Activated B cell treated with CpG ODN at 0.5 μM for 24 hours (primary cell): ENCODE measurements around the gene ARHGAP26. TPM values are rescaled to one million over a fixed set of nuclear protein-coding genes. Genes with fewer than 3 reads are reported as not detected.

Experiments
- ATAC-seq: fragments of 200-7000 bp; cut with Tn5 transposase; one replicate; pipeline ENCODE4 v1.10.0; 2021; ENCODE audit warnings: low read depth, mild to moderate bottlenecking, moderate library complexity
- CTCF ChIA-PET: fragments of 350-600 bp; sonication (Branson Sonifier 250); formaldehyde crosslinking; loops from one replicate; lab custom pipeline; 2021; ENCODE audit warnings: antibody characterized with exemption; lab: Charles Lee
- POLR2A ChIA-PET: fragments of 350-600 bp; sonication (Branson Sonifier 250); formaldehyde crosslinking; loops from one replicate; lab custom pipeline; 2021; ENCODE audit warnings: antibody characterized with exemption; lab: Charles Lee
- DNase-seq: peaks from one replicate; pipeline ENCODE4 v3.0.0; 2022
- H3K27ac Mint-ChIP-seq: one replicate; pipeline ENCODE4 v1.8.0; 2020; ENCODE audit warnings: mixed read lengths
- H3K27me3 Mint-ChIP-seq: one replicate; pipeline ENCODE4 v1.8.0; 2021; ENCODE audit warnings: mixed read lengths
- H3K36me3 Mint-ChIP-seq: one replicate; pipeline ENCODE4 v1.8.0; 2021; ENCODE audit warnings: low read depth, mixed read lengths
- H3K4me1 Mint-ChIP-seq: one replicate; pipeline ENCODE4 v1.8.0; 2021; ENCODE audit warnings: mixed read lengths
- H3K4me3 Mint-ChIP-seq: one replicate; pipeline ENCODE4 v1.8.0; 2020; ENCODE audit warnings: mild to moderate bottlenecking, mixed read lengths
- H3K9me3 Mint-ChIP-seq: one replicate; pipeline ENCODE4 v1.8.0; 2020; ENCODE audit warnings: mixed read lengths
- CTCF ChIP-seq: fragments of 200-600 bp; IDR thresholded peaks from one replicate; pipeline ENCODE4 v1.8.0; 2022; ENCODE audit warnings: antibody characterized with exemption, mild to moderate bottlenecking
- intact Hi-C: fragments of 100-400 bp; cut with micrococcal nuclease; formaldehyde crosslinking; loops from one replicate; pipeline ENCODE4 v1.15.1; 2024
- total RNA-seq: library from RNA; stranded (reverse); gene quantifications from 2 replicates; pipeline ENCODE4 v1.2.3, GENCODE V29; 2022

Gene ARHGAP26
- total RNA-seq, 1 donor from 2014 or later = 20.9 TPM

- Mint-ChIP-seq H3K27ac (peak overlapping the region; percentile 94), H3K36me3 (no peaks in the 10 kb centered on the region), H3K4me1 (peaks cover 82% of the 10 kb centered on the region), H3K27me3 (no peaks in the 10 kb centered on the region), H3K9me3 (no peaks in the 10 kb centered on the region), H3K4me3 (no peak overlapping the region)
- DNase-seq (no peak), ATAC-seq (peak; percentile 2)
- no peak for TF ChIP-seq CTCF
- ChIA-PET POLR2A (interaction anchor here (0.6 to 4.0 kb wide), 11 partner anchors 17 to 823 kb away, joined by 3 to 78 read pairs (median 4); partner anchors contain the start of gene NR3C1), CTCF (interaction anchor here (0.8 to 3.5 kb wide), 9 partner anchors 29 to 1191 kb away, joined by 3 to 68 read pairs (median 4); partner anchors contain the start of gene NR3C1)
- intact Hi-C loops = loop anchor here (1.0 to 10.0 kb wide), 6 partner anchors 79 to 563 kb away; partner anchors contain the start of gene ARHGAP26
Observed at GRCh38 chr5:143001764-143002351, 231.7 kb downstream of the ARHGAP26 start.

DNA sequence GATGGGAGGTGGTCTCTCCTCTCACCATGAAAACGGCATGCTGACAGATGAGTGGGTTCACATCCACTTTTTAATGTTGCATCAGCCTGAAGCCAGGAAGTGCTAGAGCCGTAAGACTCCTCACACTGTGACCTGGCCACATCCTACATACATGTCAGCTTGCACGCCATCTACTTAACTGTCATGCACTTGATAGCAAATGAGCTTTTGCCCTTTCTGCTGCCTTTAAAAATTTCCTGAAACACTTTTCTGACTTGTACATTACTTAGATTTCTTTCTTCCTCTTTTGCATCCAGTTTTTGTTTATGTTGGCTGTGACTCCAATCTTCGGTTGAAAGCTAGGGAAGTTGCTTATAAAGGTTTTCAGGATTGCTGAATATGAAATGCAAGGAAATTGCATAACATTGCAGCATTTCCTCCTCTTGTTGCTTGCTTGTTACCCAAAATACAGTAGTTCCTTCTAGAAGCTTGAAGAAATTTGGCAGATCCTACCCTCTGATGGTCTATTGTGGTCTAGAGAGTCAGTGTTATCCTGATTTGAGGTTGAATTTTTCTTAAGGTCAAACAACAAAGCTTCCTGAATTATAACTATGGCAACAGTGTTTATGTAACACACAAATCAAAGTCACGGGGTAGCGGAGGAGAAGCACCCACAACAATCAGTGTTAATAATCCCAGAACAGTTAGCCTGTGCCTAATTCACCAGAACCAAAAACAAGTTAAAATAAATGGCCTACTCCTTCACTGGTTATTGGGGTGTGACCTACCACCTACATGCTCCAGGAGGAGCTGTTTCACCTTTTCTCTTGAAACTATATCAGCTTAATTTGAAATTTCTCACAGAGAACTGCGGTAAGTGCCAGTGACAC is 232.5 kb downstream of the ARHGAP26 start:
- ChIA-PET CTCF (interaction anchor here (0.7 to 3.5 kb wide), 20 partner anchors 9 to 1191 kb away, joined by 3 to 68 read pairs (median 3); partner anchors contain the start of gene NR3C1), POLR2A (interaction anchor here (0.5 to 4.0 kb wide), 19 partner anchors 16 to 1168 kb away, joined by 3 to 78 read pairs (median 4); partner anchors contain the start of genes KCTD16, NR3C1 and YIPF5)
- no peaks in the 10 kb centered on the region for H3K36me3 Mint-ChIP-seq
- no peak for TF ChIP-seq CTCF
- H3K9me3 Mint-ChIP-seq = no peaks in the 10 kb centered on the region
- peaks cover 85% of the 10 kb centered on the region for H3K4me1 Mint-ChIP-seq
- DNase-seq (no peak), ATAC-seq (peak; percentile 80)
- peak overlapping the region; percentile 13 for H3K4me3 Mint-ChIP-seq
- intact Hi-C loops = loop anchor here (1.0 to 10.0 kb wide), 10 partner anchors 80 to 1190 kb away; partner anchors contain the start of genes ARHGAP26 and NR3C1
- H3K27me3 Mint-ChIP-seq = no peaks in the 10 kb centered on the region
- peak overlapping the region; percentile 94 for H3K27ac Mint-ChIP-seq

DNA sequence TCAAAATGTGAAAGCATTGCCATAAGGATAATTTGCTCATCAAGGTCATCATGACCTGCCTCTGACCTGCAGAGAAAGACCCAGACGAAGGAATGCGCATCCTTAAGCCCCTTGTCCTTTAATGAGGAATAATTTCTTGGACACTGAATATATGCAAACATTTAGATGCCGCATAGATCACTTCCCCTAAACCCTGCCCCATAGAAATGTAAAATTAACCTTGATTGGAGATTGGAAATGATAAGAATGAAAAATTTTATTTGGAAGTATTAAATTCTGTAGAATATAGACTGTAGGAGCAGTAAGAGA is 233.1 kb downstream of the ARHGAP26 start:
- CTCF ChIA-PET = interaction anchor here (0.7 to 3.5 kb wide), 15 partner anchors 9 to 1188 kb away, joined by 3 to 68 read pairs (median 4); partner anchors contain the start of gene NR3C1
- Mint-ChIP-seq H3K4me3 (peak overlapping the region; percentile 13), H3K9me3 (no peaks in the 10 kb centered on the region), H3K27ac (peak overlapping the region; percentile 94), H3K36me3 (no peaks in the 10 kb centered on the region), H3K27me3 (no peaks in the 10 kb centered on the region), H3K4me1 (peaks cover 86% of the 10 kb centered on the region)
- POLR2A ChIA-PET = interaction anchor here (0.5 to 4.0 kb wide), 15 partner anchors 20 to 1167 kb away, joined by 3 to 78 read pairs (median 5); partner anchors contain the start of genes KCTD16, NR3C1 and YIPF5
- DNase-seq = no peak
- no peak for TF ChIP-seq CTCF
- intact Hi-C loops = loop anchor here (1.0 to 10.0 kb wide), 9 partner anchors 80 to 1189 kb away; partner anchors contain the start of genes ARHGAP26 and NR3C1
- no peak for ATAC-seq

GRCh38 chr5:143004361-143005145 is 234.4 kb downstream of the ARHGAP26 start:
- ChIA-PET CTCF (interaction anchor here (1.0 to 3.5 kb wide), 6 partner anchors 40 to 1187 kb away, joined by 3 to 68 read pairs (median 14); partner anchors contain the start of gene NR3C1), POLR2A (interaction anchor here (0.9 to 4.0 kb wide), 7 partner anchors 101 to 820 kb away, joined by 3 to 78 read pairs (median 5); partner anchors contain the start of gene NR3C1)
- Mint-ChIP-seq H3K27me3 (no peaks in the 10 kb centered on the region), H3K27ac (peak overlapping the region; percentile 94), H3K4me1 (peaks cover 86% of the 10 kb centered on the region), H3K4me3 (peak overlapping the region; percentile 13), H3K9me3 (no peaks in the 10 kb centered on the region), H3K36me3 (no peaks in the 10 kb centered on the region)
- peak; percentile 60 for ATAC-seq
- no peak for TF ChIP-seq CTCF
- intact Hi-C loops = loop anchor here (5.0 to 10.0 kb wide), 4 partner anchors 113 to 560 kb away; partner anchors contain the start of gene ARHGAP26
- DNase-seq = no peak
